RWPE1 (cell line): Measurements from ENCODE around the gene CLOCK.

Experiments used
- CTCF ChIA-PET: fragments of 350-600 bp; sonication (Branson Sonifier 250); formaldehyde crosslinking; extraction: SDS; loops from one replicate; lab custom pipeline; 2021; lab: Yijun Ruan, JAX
- POLR2A ChIA-PET: fragments of 400-600 bp; formaldehyde crosslinking; extraction: SDS; loops from one replicate; lab custom pipeline; 2020; ENCODE audit warnings: antibody characterized with exemption; ENCODE audit not compliant: low non-redundant PET; lab: Yijun Ruan, JAX
- DNase-seq: peaks from one replicate; pipeline ENCODE4 v3.0.0; 2012; ENCODE audit warnings: low spot score
- H3K27ac ChIP-seq: fragments of 450-650 bp; 2 replicates; pipeline ENCODE4 v1.5.1; 2017
- CTCF ChIP-seq: fragments of 450-650 bp; conservative IDR thresholded peaks from 2 replicates; pipeline ENCODE4 v1.5.1; 2017; ENCODE audit warnings: low read depth, mild to moderate bottlenecking

The CLOCK gene

DNA sequence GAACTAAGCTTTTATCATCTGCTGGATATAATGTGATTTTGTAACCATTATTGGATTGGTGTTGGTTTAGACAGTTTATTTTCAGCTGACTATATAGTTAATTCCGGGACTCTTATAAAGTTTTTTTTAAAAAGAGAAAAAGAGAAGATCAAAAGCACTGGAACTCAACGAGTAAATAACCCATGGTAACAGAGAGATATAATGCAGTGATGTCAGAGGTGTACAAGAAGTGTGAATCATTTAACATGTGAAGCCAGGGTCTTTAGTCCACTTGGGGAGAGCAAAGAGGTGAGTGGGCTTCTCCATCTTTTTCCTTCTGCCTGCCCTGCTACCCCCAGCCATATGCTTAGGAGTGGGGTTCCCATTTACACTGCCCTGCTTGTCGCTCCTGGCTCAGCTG is 147.7 kb downstream of the CLOCK start:
- no peak for DNase-seq
- TF ChIP-seq CTCF = no peak
- POLR2A ChIA-PET = no interaction called here
- CTCF ChIA-PET = interaction anchor here (0.6 to 4.1 kb wide), 3 partner anchors 45 to 125 kb away, joined by 3 to 21 read pairs (median 5); partner anchors contain the start of gene SRD5A3
- H3K27ac ChIP-seq = peak overlapping the region; percentile 59

- DNase-seq = peak; percentile 26
- ChIA-PET CTCF (interaction anchor here (0.6 to 4.1 kb wide), 3 partner anchors 46 to 125 kb away, joined by 3 to 21 read pairs (median 5); partner anchors contain the start of gene SRD5A3), POLR2A (no interaction called here)
- no peak overlapping the region for H3K27ac ChIP-seq
- TF ChIP-seq CTCF = no peak
Observed at GRCh38 chr4:55398461-55398860, 148.2 kb downstream of the CLOCK start.

DNA sequence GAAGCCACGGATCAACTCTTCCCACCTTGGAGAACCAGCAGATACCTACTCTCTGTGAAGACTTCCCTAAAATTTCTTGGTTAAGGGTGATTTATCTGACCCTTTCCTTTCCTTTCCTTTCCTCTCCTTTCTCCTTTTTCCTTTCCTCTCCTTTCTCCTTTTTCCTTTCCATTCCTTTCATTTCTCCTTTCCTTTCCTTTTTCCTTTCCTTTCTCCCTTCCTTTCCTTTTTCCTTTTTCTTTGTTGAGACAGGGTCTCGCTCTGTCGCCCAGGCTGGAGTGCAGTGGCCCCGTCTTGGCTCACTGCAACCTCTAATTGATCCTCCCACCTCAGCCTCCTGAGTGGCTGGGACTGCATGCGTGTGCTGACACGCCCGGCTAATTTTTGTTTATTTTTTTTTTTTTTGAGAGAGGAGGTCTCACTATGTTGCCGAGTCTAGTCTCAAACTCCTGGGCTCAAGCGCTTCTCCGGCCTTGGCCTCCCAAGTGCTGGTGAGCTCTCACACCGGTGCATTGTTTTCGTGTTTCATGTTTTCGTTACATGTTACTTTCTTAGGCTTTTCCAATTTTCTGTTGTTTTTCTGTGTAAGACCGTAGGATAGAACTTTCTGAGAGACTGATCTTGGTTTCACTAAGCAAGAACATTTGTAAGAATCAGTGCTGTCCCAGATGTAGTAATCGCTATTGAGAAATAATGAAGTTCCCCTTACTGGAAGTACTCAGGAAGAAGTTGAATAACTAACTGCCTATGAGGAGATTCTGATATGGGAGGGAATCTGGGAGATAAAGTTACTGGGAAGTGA is 149.0 kb downstream of the CLOCK start:
- ChIA-PET POLR2A (no interaction called here), CTCF (interaction anchor here (4.1 kb wide), 1 partner anchor 51 kb away, joined by 21 read pairs; the partner anchor contains the start of gene SRD5A3)
- TF ChIP-seq CTCF = no peak
- H3K27ac ChIP-seq = peak overlapping the region; percentile 92
- DNase-seq = peak; percentile 53

DNA sequence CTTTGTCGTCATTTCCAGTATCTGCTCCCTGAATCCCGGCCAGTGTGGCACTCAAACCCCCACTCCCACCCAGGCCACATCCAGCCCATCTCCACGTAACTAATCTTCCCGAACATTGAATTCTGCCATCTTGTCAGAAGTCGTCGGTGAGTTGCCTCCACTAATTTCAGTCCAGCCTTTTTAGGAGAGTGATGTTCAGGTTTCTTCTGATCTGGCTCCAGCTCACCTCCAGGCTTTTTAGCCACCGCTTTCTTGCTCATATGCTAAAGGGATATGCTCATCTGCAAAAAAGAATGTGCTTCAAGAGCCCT is 149.6 kb downstream of the CLOCK start:
- H3K27ac ChIP-seq = peak overlapping the region; percentile 92
- TF ChIP-seq CTCF = no peak
- CTCF ChIA-PET = interaction anchor here (0.6 to 4.1 kb wide), 2 partner anchors 51 to 318 kb away, joined by 3 to 21 read pairs; partner anchors contain the start of gene SRD5A3
- POLR2A ChIA-PET = interaction anchor here (1.0 kb wide), 1 partner anchor 149 kb away, joined by 4 read pairs; no protein-coding TSS in a partner anchor
- DNase-seq = no peak

DNA sequence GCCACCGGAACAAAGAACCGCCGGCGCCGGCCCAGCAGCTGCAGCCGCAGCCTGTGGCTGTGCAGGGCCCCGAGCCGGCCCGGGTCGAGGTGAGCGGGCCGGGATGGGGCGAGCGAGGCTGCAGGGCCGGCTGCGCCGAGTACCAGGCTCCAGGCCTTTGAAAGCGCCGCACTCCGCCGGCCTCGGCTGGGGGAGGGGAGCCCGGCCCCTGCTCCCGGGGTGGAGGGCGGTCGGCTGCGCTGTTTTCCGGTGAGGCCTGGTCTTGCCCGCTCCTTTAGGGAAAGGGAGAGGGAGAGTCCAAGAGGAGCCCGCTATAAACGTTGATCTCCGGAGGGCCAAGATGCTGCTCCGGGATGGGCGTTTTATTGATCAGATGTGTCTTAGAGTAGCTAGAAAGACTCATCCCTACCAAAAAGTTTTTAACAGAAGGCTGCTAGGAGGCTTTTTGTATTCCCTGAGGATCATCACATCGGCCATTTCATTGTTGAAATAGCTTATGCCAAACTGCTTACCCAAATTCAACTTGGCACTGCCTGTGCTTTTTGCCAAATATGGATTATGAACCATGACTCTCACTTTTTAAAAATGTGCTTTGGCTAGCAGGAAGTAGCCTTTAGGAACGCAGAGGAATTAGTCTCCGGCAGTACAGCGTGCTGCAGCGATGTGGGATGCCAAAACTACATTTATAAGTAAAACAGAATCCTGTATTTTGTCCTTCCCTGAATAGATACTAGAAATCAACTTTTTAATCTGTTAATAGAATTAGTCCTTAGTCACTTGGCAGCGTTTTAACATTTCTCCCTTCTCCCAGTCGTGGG is 150.2 kb downstream of the CLOCK start:
- peak overlapping the region; percentile 92 for H3K27ac ChIP-seq
- peak; percentile 48 for DNase-seq
- CTCF ChIA-PET = interaction anchor here (0.6 to 4.1 kb wide), 3 partner anchors 50 to 425 kb away, joined by 3 to 21 read pairs (median 6); partner anchors contain the start of gene SRD5A3
- POLR2A ChIA-PET = interaction anchor here (1.0 kb wide), 1 partner anchor 149 kb away, joined by 4 read pairs; no protein-coding TSS in a partner anchor
- no peak for TF ChIP-seq CTCF
